HG02970 (cell line): ENCODE data around the gene OBI1.

ENCODE experiments used
- ATAC-seq: cut with Tn5 transposase; IDR thresholded peaks from one replicate; pipeline ENCODE4 v1.9.1; 2021; ENCODE audit warnings: mild to moderate bottlenecking, moderate library complexity, moderate number of reproducible peaks; ENCODE audit not compliant: unreplicated experiment, low FRiP score

Gene OBI1, protein sequence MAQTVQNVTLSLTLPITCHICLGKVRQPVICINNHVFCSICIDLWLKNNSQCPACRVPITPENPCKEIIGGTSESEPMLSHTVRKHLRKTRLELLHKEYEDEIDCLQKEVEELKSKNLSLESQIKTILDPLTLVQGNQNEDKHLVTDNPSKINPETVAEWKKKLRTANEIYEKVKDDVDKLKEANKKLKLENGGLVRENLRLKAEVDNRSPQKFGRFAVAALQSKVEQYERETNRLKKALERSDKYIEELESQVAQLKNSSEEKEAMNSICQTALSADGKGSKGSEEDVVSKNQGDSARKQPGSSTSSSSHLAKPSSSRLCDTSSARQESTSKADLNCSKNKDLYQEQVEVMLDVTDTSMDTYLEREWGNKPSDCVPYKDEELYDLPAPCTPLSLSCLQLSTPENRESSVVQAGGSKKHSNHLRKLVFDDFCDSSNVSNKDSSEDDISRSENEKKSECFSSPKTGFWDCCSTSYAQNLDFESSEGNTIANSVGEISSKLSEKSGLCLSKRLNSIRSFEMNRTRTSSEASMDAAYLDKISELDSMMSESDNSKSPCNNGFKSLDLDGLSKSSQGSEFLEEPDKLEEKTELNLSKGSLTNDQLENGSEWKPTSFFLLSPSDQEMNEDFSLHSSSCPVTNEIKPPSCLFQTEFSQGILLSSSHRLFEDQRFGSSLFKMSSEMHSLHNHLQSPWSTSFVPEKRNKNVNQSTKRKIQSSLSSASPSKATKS

DNA sequence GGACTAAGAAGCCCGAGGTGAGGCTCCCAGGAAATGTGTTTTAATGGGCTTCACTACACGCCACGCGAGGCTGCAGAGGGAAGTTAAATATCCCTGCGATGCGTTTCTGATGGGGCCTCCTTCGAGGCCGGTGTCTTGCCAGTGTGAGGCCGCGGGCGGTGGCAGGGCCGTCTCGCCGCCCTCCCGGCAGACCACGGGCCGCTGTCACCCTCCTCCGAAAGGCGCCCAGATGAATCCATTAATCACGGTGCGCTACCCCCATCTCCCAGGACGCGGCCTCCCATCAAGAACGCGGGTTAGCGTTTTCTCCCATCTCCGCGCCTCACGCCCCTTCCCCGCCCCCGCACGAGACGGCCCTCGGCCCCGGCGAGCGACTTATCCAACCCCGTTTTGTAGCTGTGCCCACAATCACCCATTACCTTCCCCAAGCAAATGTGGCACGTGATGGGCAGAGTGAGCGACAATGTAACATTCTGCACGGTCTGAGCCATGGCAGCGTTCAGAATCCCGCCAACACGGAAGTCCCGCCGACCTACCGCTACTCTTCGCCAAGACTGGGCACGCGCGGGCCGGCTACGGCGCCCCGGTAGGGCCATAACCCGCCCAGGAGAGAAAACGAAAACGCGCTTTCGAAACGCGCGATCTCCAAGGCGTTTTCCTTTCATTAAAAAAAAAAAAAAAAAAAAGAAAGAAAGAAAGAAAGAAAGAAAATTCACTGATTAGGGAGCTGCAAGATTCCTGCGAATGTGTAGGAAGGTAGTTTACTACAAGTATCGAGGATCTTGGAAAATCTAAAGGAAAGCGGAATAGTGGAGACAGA is at the start of gene OBI1:
Gene OBI1 (minus strand): TSS at position 526 of the 820 bp plus-strand sequence. CDS start 35 bp downstream, at position 491.
- ATAC-seq, result peak; percentile 90

DNA sequence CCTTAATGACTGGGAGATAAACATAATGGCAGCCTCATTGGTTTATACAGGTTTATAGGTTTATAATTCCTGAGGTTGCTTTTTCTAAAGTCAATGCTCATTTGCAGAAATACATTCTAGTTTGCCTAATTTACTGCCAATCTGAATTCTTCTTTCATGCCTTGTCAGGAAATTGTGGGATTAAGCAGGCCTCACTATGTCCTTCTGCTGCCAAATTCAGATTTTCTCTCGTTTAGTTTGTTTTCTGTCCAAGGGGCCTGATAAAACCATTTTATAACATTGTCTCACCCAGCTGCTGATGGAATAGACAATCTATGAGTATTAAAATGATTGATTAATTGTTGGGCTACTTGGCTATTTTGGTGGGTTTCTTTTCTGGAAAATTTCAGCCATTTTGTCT is 42.4 kb upstream of the OBI1 start:
- ATAC-seq, result no peak

DNA sequence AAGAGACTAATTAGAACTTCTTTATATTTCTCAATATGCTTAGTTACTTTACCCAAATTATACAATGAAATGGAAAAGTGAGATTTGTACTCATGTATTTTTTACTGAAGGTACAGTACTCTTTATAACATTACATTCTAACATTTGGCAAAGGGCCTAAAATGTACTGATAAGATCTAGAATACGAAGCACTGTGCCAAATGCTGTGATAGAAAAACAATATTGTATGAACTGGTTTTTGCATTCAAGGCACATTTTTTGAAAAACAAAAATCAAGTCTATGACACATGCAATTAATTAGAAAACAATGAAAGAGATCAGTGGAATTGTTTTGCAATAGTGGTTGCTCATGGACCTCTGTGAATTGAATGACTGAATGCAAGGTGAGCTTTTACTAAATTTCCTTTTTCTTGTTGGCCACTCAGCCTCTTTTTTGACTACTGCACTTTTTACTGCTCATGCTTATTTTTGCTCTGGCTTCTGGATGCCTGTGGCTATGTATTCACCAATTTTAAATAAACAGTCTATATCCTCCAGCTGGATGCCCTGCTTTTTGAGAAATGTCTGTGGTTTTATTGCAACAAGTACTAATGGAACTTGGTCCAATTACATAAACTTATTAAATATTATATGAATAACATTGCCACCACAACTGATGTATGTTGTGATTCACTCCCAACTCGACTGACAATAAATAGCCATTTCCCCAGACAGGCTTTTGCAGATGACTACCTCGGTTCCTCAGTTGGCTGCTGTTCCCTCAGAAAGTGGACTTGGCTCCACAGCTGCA is 41.4 kb upstream of the OBI1 start:
- ATAC-seq, result no peak

DNA sequence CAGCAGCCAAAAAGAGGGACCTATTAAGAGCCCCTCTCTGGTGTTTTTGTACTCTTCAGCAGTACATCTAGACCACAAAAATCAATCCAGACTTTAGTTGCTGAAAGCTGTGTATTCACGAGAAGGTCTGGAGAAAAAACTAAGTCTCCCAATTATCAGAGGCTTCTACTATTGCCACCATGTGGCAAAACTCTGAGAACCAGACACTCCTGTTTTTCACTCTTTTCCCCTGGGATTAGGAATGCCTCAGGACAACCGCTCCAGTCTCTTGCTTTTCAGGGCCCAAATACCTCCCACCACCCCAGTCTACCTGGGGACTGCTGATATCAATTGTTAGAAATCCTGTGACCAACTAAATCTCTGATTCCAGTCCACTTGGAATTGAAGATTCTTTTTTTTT is 30.1 kb upstream of the OBI1 start:
- no peak for ATAC-seq

DNA sequence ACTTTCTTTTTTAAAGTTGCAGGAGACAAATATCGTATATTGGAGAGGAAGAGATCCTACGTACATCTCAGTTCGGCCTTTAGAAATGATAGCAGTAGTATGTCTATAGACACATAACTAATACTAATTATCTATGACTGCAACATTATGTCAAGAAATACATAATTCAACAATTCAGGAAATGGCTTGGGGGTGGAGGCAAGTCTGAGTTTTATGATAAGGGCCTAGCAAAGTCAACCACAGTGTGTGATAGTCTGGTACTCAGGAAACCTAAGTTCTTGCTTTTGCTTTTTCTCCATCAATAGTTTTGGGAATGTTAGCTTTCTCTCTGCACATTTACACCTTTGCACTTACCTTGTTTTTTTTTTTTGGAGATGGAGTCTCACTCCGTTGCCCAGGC is 27.5 kb upstream of the OBI1 start:
- no peak for ATAC-seq

DNA sequence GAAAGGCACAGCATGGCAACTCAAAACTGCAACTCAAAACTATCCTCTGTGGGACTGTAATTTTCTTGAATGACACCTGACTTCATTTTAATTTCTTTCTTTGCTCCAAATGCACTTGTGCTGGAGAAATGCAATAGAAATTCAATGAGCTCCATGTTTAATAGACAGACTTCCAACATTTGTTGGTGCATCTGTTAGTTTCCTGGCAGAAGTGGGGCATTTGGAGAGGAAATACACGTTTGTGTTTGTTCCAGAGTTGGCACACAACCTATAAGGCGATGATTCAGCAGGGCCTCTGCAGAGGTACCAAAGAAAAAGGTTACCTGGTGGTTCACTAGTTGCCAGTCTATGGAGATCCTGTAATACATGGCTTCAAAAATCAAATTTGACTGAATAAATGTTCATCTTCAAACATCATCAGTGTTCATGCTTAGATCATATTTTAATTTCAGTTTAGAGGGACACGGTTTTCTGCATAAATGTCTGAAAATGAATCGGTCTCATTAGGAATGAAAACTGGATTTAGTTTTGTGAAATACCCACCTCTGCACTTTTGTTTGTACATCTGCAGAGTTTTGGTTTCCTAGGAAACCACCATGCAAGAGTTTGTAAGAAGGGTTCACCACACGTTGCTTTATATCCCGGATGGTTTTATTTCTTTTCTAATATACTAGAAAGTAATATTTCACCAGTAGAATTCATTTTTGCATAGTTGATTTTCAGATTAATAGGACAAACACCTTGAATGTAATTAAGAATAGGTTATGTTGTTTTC is 21.8 kb upstream of the OBI1 start:
- ATAC-seq, result no peak

DNA sequence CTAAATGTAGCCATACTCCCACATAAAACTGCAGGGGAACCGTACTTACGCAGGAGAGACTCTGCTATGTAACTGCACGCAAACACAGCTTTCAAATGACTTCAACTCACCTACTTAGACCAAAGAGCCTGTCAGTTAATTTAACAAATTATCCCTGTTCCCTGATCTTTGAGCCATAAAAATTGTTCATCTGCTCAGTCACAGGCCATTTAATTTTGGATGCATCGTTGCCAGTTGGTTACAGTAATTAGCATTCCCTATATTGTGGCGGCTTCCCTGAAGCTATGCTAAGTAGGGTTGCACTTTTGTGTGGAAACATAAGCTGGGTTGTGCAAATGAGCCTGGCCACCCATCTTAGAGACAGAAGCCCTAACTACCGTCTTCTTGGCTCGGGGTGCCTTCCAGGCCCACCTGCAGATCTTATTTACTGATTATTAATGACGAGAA is 21.2 kb upstream of the OBI1 start:
- no peak for ATAC-seq

DNA sequence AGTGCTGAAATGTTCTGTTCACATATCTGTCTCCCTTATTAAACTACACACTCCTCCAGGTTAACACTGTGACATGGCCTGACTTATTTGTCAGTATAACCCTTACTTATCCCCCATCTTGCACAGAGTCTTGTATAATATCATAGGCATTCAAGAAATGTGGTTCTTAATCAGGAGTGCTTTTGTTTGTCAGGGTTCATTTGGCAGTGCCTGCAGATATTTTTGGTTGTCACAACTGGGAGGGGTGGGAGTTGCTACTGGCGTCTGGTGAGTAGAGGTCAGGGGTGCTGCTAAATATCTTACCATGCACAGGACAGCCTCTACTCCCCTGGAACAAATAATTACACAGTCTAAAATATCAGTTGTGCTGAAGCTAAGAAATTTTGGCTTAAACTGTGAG is 20.4 kb upstream of the OBI1 start:
- no peak for ATAC-seq

DNA sequence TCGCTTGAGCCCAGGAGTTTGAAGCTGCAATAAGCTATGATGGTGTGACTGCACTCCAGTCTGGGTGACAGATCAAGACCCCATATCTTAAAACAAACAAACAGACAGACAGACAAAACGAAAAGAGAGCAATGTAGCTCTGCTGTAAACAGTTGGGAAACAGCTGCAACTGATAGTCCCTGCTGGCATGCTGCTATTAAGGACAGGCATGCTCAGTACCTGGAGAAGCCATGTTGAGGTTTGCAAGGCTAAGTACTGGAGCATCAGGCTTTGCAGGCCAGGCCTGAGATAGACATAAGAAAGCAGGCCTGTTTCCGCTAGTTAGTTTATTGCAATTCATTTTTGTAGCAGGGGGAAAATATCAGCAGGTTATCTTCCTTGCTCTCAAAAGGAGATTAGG is 16.2 kb upstream of the OBI1 start:
- no peak for ATAC-seq

DNA sequence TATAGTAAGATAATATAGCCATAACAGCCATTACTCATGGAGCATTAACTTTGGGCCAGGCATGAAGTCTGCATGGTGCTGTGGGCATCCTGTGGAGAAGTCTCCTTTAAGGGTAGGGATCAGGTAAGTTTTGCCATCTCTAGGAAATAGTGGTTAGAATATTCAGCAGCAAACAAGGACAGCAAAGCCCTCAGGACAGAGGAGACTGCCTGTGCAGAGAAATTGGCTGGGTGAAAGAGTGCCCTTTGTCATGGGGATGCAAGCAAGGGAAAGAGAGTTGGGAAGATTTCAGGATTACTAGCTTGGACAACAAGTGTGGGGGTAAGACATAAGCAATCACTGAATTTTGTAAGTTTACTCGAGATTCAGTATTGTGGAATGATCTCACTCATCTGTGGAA is 15.7 kb upstream of the OBI1 start:
- ATAC-seq, result no peak

DNA sequence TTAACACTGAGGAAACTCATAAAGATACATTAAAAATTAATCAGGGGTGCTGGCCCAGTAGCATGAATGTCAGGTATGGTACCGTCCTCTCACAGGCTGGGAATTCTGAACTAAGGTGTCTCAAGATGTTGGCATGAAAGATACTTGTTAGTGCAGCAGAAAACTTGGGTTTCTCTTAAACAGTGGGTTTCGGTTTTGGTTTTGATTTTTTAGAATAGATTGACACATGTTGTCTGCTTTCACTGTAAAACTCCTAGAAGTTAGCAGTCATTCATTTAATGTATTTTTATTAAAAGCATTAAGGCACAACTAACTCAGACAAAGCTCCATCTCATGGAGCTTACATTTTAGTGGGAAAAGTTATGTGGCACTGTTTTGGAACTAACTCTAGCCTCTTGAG is 3.5 kb upstream of the OBI1 start:
- ATAC-seq, result no peak

DNA sequence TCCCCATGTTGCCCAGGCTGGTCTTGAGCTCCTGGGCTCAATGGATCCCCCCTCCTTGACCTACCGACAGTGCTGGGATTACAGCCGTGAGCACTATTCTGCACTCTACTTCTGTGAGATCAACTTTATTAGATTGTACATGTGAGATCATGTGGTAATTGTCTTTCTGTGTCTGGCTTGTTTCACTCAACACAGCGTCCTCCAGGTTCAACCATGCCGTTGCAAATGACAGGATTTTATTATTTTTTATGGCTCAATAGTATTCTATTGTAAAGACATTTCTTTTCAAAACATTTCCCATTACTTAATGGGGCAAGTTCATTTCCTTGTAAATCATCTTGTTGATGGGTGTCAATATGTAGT is 1.5 kb upstream of the OBI1 start:
- ATAC-seq, result no peak

DNA sequence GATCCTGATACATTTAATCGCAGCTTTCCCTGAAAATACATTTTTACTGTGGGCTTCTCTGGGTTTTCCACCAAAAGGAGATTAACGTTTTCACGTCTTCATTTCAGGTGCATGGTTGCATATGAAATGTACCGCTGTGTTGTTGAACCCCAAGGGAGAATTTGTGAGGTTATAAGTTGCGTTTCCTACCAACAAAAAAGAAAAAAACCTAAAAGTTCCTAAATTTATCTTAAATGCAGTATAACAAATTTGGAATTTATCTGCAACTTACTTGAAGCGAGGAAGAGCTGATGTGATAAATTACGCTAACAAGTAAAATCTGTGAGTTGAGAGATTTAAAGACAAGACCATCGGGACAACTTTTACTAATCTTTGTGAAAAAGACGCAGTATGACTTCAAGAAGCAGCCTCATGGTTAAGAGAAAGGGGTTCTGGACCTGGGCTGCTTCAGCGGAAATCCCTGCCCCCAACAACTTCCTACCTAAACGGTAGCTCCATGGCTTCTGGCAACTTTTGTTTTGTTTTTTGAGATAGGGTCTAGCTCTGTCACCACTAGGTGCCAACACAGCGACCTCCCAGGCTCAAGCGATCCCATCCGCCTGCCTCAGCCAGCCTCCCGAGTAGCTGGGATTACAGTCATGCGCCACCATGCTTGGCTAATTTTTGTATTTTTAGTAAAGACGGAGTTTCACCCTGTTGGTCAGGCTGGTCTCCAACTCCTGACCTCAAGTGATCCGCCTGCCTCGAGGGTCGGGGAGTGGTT is 958 bp upstream of the OBI1 start:
- no peak for ATAC-seq

DNA sequence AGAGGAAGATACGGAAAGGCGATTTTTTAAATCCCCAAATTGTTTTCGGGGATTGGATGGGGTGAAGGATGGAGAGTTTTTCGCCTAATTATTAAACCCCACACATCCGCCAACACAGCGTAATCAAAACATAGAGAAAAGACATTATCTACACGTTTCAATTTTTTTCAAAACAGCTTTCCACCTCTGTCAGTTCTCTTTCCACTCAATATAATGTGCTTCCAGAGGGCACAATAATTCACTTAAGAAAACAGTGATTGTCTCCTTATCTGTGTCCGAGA is 435 bp upstream of the OBI1 start:
- ATAC-seq, result no peak

DNA sequence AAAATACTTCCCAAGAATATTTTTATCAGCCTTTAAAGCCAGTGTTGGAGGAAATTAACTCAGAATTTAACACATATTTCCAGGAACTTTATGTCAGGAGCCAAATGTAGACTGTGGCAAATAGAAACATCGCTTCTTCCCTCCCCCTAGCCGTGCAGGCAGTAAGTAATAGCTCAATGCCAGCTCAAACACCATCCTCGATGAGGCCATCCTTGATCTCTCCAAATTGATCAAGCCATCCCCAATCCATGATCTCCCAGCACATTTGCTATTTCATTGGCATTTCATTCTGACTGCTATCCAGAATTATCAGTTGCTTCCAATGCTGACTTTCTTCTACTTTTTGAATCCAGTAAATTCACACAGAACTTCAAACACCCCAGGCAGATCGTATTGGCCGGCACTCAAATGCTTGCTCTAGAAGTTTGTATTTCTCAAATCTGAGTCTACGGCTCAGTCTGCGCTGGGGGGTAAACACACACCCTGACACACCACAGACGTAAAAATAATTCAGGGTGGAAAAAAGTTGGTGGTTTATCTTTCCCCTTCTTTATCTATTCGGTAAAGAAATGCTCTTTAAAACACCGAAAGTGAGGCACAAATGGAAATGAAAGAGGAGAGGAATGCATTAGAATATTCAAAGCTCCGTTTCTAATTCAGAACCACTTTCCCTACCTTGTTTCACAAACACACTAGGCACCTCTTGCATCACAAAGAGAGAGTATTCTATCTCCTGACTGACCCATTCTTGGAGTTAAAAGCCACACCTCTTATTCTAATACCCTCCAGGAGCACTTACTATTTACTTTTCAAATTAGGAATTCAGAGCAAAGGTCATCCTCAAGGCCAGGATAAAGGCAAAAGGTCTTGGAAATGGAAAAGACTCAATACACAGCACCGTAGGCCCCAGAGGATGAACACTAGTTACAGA is 991 bp downstream of the OBI1 start:
- ATAC-seq, result no peak

DNA sequence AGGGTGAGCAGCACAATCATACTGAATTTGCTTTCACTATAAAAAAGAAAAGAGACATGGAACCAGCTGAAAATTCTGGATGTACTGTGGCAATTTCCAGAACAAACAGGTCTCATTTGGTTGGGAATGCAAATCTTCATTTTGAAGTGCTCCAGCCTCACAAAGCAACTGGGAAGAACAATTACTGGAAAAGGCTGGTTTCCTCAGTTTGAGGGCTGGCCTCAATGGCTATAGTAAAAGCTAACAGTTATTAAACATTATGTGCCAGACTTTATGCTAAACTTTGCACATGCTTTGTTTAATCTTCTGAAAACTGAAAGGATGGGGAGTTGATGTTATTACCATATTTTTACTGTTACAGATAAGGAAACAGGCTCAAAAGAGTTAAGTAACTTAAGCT is 3.0 kb downstream of the OBI1 start:
- ATAC-seq, result no peak

DNA sequence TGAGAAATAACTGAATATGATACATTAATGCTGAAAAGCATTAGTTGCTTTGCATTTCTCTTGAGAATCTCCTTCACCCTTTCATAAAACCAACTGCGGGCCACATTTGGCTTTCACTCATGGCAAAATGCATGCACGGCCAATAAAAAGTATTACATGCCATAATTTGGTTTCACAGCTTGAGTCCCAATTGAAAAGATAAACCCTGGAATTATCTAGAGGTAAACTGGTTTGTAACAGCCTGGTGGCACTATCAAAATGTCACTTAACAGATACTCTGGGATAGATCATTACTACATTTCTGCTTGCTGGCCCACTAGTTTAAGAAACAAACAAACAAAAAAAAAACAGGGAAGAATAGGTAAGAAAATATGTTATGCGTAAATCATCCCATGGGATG is 3.9 kb downstream of the OBI1 start:
- no peak for ATAC-seq

DNA sequence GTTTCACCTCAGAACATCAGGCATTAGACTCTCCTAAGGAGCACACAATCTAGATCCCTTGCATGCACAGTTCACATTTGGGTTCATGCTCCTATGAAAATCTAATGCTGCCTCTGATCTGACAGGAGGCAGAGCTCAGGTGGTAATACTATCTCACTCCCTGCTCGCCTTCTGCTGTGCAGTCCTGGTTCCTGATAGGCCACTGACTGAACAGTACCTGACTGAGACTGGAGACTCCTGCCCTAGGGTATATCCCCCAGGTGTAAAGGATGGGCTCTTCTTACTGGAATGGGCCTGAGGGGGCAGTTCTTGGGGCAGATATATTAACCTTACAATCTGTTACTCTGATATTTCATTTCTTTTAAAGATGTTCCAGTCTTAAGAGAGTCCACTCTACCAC is 6.3 kb downstream of the OBI1 start:
- no peak for ATAC-seq
